HepG2 (cell line): ENCODE data around the gene C7orf57. TPM values are rescaled to one million over a fixed set of nuclear protein-coding genes. Genes with fewer than 3 reads are reported as not detected.

Source experiments
- ATAC-seq: fragments of 200-7000 bp; cut with Tn5 transposase; 3 replicates; pipeline ENCODE4 v1.9.1; 2020; ENCODE audit warnings: mild to moderate bottlenecking, moderate library complexity
- BruUV-seq: library from RNA; stranded (reverse); fragments of 400-500 nt; replicated peaks from 2 replicates; lab custom pipeline; 2021; lab: Mats Ljungman, UMichigan
- CTCF ChIA-PET: fragments of 300-600 bp; formaldehyde crosslinking; extraction: SDS; loops from one replicate; lab custom pipeline; 2021; ENCODE audit warnings: low total read pairs, inconsistent platforms, low intra/inter-chr PET ratio; lab: Yijun Ruan, JAX
- POLR2A ChIA-PET: fragments of 350-600 bp; sonication (Branson Sonifier 250); formaldehyde crosslinking; loops from one replicate; lab custom pipeline; 2020; ENCODE audit warnings: antibody characterized with exemption, inconsistent platforms; lab: Yijun Ruan, JAX
- DNase-seq: peaks from one replicate; pipeline ENCODE4 v3.0.0-alpha.2; 2015; ENCODE audit warnings: low spot score
- FAIRE-seq: peaks from 3 replicates; lab custom pipeline; 2011; peaks lifted over from hg19 to GRCh38; lab: Jason Lieb, UNC
- H2AFZ ChIP-seq: one replicate; pipeline ENCODE4 v1.6.1; 2011; ENCODE audit warnings: low read length, inconsistent platforms
- H3K27ac ChIP-seq: fragments of 300-600 bp; 3 replicates; pipeline ENCODE4 v1.8.0; 2011; ENCODE audit warnings: mixed run types, mild to moderate bottlenecking, mixed read lengths, low read length, inconsistent platforms; ENCODE audit not compliant: insufficient read depth; ENCODE audit errors: extremely low read length
- H3K27me3 ChIP-seq, 2 experiments: fragments of 200-600 bp in 1 of 2; 2 replicates in 1 of 2; 3 replicates in 1 of 2; pipeline versions ENCODE4 v1.6.0 to v1.8.0; 2011; ENCODE audit warnings: low read length in 2 of 2, mild to moderate bottlenecking in 2 of 2, moderate library complexity in 2 of 2, inconsistent platforms in 1 of 2; ENCODE audit not compliant: insufficient read depth in 2 of 2, control insufficient read depth in 1 of 2
- H3K36me3 ChIP-seq, 2 experiments: fragments of 200-600 bp in 1 of 2; replicated peaks in 1 of 2; 2 replicates in 1 of 2; 3 replicates in 1 of 2; pipeline versions ENCODE4 v1.5.1 to v1.8.0; 2011; ENCODE audit warnings: low read length in 2 of 2, inconsistent platforms in 1 of 2; ENCODE audit not compliant: insufficient read depth in 2 of 2, control insufficient read depth in 1 of 2
- H3K4me1 ChIP-seq: 2 replicates; pipeline ENCODE4 v1.5.1; 2012; ENCODE audit warnings: low read length, inconsistent platforms; ENCODE audit not compliant: insufficient read depth
- H3K4me2 ChIP-seq: 2 replicates; pipeline ENCODE4 v1.6.0; 2011; ENCODE audit warnings: low read depth, low read length, inconsistent platforms
- H3K4me3 ChIP-seq, 3 experiments: fragments of 200-600 bp in 1 of 3; sonication (generic), shearing (Covaris generic) in 1 of 3; replicated peaks in 1 of 3; 2 replicates each; pipeline ENCODE4 v1.5.1; 2011 to 2016; ENCODE audit warnings: low read length in 3 of 3, inconsistent platforms in 2 of 3, low read depth in 2 of 3, mild to moderate bottlenecking in 2 of 3, control low read depth in 1 of 3, mixed read lengths in 1 of 3; ENCODE audit not compliant: insufficient read depth in 1 of 3
- H3K79me2 ChIP-seq: one replicate; pipeline ENCODE4 v1.6.1; 2011; ENCODE audit warnings: low read length, inconsistent platforms; ENCODE audit not compliant: insufficient read depth
- H3K9ac ChIP-seq: 2 replicates; pipeline ENCODE4 v1.6.0; 2011; ENCODE audit warnings: mild to moderate bottlenecking, low read depth, low read length, inconsistent platforms; ENCODE audit not compliant: insufficient read depth
- H3K9me3 ChIP-seq: 2 replicates; pipeline ENCODE4 v1.5.1; 2012; ENCODE audit warnings: mild to moderate bottlenecking, low read length
- H4K20me1 ChIP-seq: 2 replicates; pipeline ENCODE4 v1.6.0; 2011; ENCODE audit warnings: inconsistent platforms, mild to moderate bottlenecking, low read length, moderate library complexity; ENCODE audit not compliant: insufficient read depth
- ARID2 ChIP-seq: sonication (generic); formaldehyde crosslinking; IDR thresholded peaks from 2 replicates; pipeline ENCODE4 v1.8.1; 2022; ENCODE audit warnings: mild to moderate bottlenecking, missing genetic modification reagents, borderline replicate concordance
- CSRNP1 ChIP-seq: sonication (generic); formaldehyde crosslinking; IDR thresholded peaks from 2 replicates; pipeline ENCODE4 v1.8.1; 2023; ENCODE audit warnings: mild to moderate bottlenecking, missing genetic modification reagents
- DR1 ChIP-seq: sonication (generic); formaldehyde crosslinking; IDR thresholded peaks from 2 replicates; pipeline ENCODE4 v1.8.0; 2021; ENCODE audit warnings: mild to moderate bottlenecking, missing genetic modification reagents, inconsistent platforms
- GTF2F1 ChIP-seq: fragments of 150-350 bp; IDR thresholded peaks from 2 replicates; pipeline ENCODE4 v1.6.1; 2014; ENCODE audit warnings: low read length
- MIER2 ChIP-seq: IDR thresholded peaks from 2 replicates; pipeline ENCODE4 v1.6.1; 2016; ENCODE audit warnings: missing biosample characterization, missing genetic modification reagents
- PRDM10 ChIP-seq: sonication (generic); formaldehyde crosslinking; IDR thresholded peaks from 2 replicates; pipeline ENCODE4 v1.4.0; 2020; ENCODE audit warnings: low read depth, missing genetic modification reagents
- RAD21 ChIP-seq: fragments of 450-650 bp; formaldehyde crosslinking; IDR thresholded peaks from 2 replicates; pipeline ENCODE4 v1.5.0; 2020; ENCODE audit warnings: mild to moderate bottlenecking
- THYN1 ChIP-seq: sonication (generic); formaldehyde crosslinking; IDR thresholded peaks from 2 replicates; pipeline ENCODE4 v1.8.1; 2023; ENCODE audit warnings: low read depth, mild to moderate bottlenecking, moderate library complexity, missing genetic modification reagents, borderline replicate concordance
- ZFP41 ChIP-seq: sonication (generic); formaldehyde crosslinking; IDR thresholded peaks from 2 replicates; pipeline ENCODE4 v1.4.0; 2020; ENCODE audit warnings: mild to moderate bottlenecking, missing genetic modification reagents, borderline replicate concordance
- ZNF343 ChIP-seq: sonication (generic); formaldehyde crosslinking; IDR thresholded peaks from 2 replicates; pipeline ENCODE4 v1.4.0; 2020; ENCODE audit warnings: mild to moderate bottlenecking, missing genetic modification reagents
- ZNF530 ChIP-seq: sonication (generic); formaldehyde crosslinking; IDR thresholded peaks from 2 replicates; pipeline ENCODE4 v1.5.0; 2020; ENCODE audit warnings: low read depth, mild to moderate bottlenecking, missing genetic modification reagents
- WGBS: methylation state at CpG from one replicate; pipeline ENCODE4 v1.1.6; 2017; ENCODE audit warnings: low lambda C conversion rate; 5-methylcytosine and 5-hydroxymethylcytosine counted together
- in situ Hi-C: cut with HindIII; loops from 2 replicates; pipeline ENCODE4 v1.10.0; 2017; ENCODE audit warnings: low pct_unique_long_range_greater_than_20kb; ENCODE audit not compliant: extremely low pct_ligation_motif_present
- intact Hi-C: fragments of 100-400 bp; cut with micrococcal nuclease; formaldehyde crosslinking; loops from one replicate; pipeline ENCODE4 v1.10.0; 2022; ENCODE audit not compliant: unreplicated experiment
- polyA plus RNA-seq, 8 experiments: library from polyadenylated mRNA; depleted of rRNA in 3 of 8; stranded (reverse) in 7 of 8; unstranded in 1 of 8; fragments of >200 nt; fragmentation: Illumina TruSeq in 4 of 8; extraction: Trizol in 4 of 8; gene quantifications; 2 replicates each; pipeline versions ENCODE4 v1.2.1 to v1.2.3, GENCODE V29; 2011 to 2016; ENCODE audit warnings: low read depth in 4 of 8, missing spikeins in 1 of 8, mixed read lengths in 1 of 8; ENCODE audit not compliant: insufficient read depth in 1 of 8
- total RNA-seq, 5 experiments: library from RNA; depleted of rRNA; stranded (reverse); fragments of >200 nt; fragmentation: Illumina TruSeq; extraction: Trizol; gene quantifications; 2 replicates each; pipeline ENCODE4 v1.2.3, GENCODE V29; 2016; ENCODE audit warnings: low read depth in 1 of 5
- TF ChIP-seq, protein P1 (sequence below): sonication (generic); formaldehyde crosslinking; IDR thresholded peaks from 2 replicates; pipeline ENCODE4 v1.4.0; 2020; ENCODE audit warnings: missing genetic modification reagents

Gene C7orf57
- total and polyA plus RNA-seq, 2 of the 13 experiments (the other 11 are each of a cell fraction or from before 2014, with no cell fraction given), result not detected

- FAIRE-seq (no peak), DNase-seq (no peak), ATAC-seq (no peak)
- in situ Hi-C loops (no loop called here), intact Hi-C loops (no loop called here)
- ChIA-PET CTCF (no interaction called here), POLR2A (no interaction called here)
- TF ChIP-seq RAD21 (no peak), MIER2 (CRISPR knock-in tag) (no peak), CSRNP1 (CRISPR knock-in tag) (no peak)
- 100% methylated on average over 3 of the region's 3 CpGs for WGBS
- no peak overlapping the region for H2AFZ ChIP-seq
- H3K79me2 ChIP-seq, result no peaks in the 10 kb centered on the region
- no peak overlapping the region for H3K27ac ChIP-seq
- no TSS peak for BruUV-seq
- peaks cover 18% of the 10 kb centered on the region for H3K4me1 ChIP-seq
- no peak overlapping the region for H3K4me2 ChIP-seq
- H3K9ac ChIP-seq, result no peak overlapping the region
- H4K20me1 ChIP-seq, result no peaks in the 10 kb centered on the region
- H3K4me3 ChIP-seq, result no peak overlapping the region
- H3K36me3 ChIP-seq, result peaks cover 3 to 8% of the 10 kb centered on the region in 2 experiments; a peak in 3 of 5 replicates
- H3K9me3 ChIP-seq, result no peaks in the 10 kb centered on the region
- H3K27me3 ChIP-seq, result no peaks in the 10 kb centered on the region
These were observed 59.5 kb downstream of the C7orf57 start for GRCh38 chr7:48094861-48095293.

DNA sequence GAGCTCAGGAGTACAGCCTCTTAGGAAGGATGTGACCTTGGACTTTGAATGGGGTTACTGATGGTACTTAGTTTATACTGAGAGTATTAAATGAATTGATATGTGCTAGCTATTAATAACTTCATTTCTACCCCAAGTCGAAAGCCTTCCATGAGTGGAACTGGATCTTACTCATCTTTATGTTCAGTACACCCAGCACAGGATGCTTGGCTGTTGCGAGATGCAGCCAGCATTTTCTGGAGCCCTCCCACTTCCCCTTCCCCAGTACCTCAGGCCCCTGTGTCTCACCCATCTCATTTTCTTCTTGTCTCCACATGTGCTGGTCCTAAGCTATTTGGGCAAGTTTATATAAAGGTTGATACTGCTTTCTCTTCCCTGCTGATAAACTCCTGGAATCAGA, 60.9 kb downstream of the C7orf57 start:
- POLR2A ChIA-PET, result no interaction called here
- TF ChIP-seq GTF2F1 (no peak), ZNF530 (CRISPR knock-in tag) (no peak), ZNF343 (CRISPR knock-in tag) (no peak), THYN1 (CRISPR knock-in tag) (no peak), ARID2 (CRISPR knock-in tag) (no peak), PRDM10 (CRISPR knock-in tag) (no peak), DR1 (no peak), ZFP41 (CRISPR knock-in tag) (no peak)
- TF ChIP-seq, protein P1, sequence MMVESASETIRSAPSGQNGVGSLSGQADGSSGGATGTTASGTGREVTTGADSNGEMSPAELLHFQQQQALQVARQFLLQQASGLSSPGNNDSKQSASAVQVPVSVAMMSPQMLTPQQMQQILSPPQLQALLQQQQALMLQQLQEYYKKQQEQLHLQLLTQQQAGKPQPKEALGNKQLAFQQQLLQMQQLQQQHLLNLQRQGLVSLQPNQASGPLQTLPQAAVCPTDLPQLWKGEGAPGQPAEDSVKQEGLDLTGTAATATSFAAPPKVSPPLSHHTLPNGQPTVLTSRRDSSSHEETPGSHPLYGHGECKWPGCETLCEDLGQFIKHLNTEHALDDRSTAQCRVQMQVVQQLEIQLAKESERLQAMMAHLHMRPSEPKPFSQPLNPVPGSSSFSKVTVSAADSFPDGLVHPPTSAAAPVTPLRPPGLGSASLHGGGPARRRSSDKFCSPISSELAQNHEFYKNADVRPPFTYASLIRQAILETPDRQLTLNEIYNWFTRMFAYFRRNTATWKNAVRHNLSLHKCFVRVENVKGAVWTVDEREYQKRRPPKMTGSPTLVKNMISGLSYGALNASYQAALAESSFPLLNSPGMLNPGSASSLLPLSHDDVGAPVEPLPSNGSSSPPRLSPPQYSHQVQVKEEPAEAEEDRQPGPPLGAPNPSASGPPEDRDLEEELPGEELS, result no peak

More for the DNA sequence above, 60.9 kb downstream of the C7orf57 start:
- Histone ChIP-seq H3K27me3 (no peaks in the 10 kb centered on the region), H3K27ac (no peak overlapping the region), H4K20me1 (no peaks in the 10 kb centered on the region), H3K4me3 (no peak overlapping the region), H3K36me3 (peaks cover 3 to 8% of the 10 kb centered on the region in 2 experiments; a peak in 3 of 5 replicates), H3K9ac (no peak overlapping the region), H3K4me2 (no peak overlapping the region), H3K4me1 (0 out of 2 replicates have a peak, but pooled peaks cover 10% of the 10 kb centered on the region), H3K9me3 (no peaks in the 10 kb centered on the region), H2AFZ (no peak overlapping the region), H3K79me2 (no peaks in the 10 kb centered on the region)
- CTCF ChIA-PET, result no interaction called here
- DNase-seq (no peak), ATAC-seq (no peak), FAIRE-seq (no peak)
- in situ Hi-C loops (no loop called here), intact Hi-C loops (no loop called here)
- WGBS, result 85% methylated on average over 2 of the region's 2 CpGs
- BruUV-seq, result no TSS peak
